ELR (cell line): ENCODE measurements around the gene AARSD1.
"Not testable (repeated sequence)": the region's sequence is repeated elsewhere in the genome, so short reads cannot be mapped to it uniquely, and the experiment has no call there.

Source experiments
- DNase-seq: peaks from one replicate; pipeline ENCODE4 v3.0.0-alpha.2; 2015; ENCODE audit warnings: low read depth

AARSD1 gene

DNA sequence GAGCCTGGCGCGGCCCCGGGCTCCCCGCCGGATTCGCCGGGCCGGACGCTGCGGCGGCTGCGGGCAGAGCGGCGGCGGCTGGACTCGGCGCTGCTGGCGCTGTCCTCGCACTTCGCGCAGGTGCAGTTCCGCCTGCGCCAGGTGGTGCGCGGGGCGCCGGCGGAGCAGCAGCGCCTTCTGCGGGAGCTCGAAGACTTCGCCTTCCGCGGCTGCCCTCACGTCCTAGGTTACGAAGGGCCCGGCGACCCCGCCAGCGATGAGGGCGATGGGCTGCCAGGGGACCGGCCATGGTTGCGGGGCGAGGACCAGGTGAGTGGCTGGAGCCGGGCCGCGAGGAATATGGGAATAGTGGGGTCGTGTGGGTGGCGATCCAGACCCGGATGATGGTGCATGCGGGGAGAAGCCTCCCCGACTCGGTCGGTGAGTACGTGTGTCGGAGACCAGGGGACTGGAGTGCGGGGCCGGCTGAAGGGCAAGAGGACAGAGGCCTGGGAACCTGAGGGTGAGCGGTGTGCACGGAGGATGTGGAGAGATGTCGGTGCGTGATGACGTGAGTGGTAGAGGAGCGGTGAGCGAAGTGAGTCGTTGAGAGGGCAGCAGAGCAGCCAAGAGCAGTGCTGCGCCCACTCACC, 16.6 kb upstream of the AARSD1 start:
- peak; percentile 81 for DNase-seq

DNA sequence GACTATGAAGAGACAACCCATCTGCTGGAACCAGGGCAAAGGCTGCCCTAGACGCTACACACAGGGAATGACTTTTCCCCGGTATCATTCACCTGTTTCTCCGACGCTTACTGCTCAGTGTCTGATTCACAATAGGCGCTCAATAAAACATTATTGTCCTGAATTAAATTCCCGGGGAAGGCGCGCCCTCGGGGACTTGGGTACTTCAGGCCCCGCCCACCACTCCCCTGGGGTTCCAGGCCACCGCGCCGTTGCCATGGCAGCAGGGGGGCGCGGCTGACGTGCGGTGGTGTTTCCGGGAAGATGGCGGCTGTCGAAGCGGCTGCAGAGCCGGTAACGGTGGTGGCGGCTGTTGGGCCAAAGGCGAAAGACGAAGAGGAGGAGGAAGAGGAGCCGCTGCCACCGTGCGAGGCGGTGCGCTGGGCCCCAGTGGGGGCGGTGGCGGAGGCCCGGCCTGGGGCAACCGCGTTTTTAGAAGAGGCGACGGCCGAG, 16.1 kb upstream of the AARSD1 start, which contains the start of gene RUNDC1:
Gene RUNDC1 (plus strand): TSS at position 292 of the 492 bp plus-strand sequence. CDS start 12 bp downstream, at position 304.
- peak; percentile 95 for DNase-seq

DNA sequence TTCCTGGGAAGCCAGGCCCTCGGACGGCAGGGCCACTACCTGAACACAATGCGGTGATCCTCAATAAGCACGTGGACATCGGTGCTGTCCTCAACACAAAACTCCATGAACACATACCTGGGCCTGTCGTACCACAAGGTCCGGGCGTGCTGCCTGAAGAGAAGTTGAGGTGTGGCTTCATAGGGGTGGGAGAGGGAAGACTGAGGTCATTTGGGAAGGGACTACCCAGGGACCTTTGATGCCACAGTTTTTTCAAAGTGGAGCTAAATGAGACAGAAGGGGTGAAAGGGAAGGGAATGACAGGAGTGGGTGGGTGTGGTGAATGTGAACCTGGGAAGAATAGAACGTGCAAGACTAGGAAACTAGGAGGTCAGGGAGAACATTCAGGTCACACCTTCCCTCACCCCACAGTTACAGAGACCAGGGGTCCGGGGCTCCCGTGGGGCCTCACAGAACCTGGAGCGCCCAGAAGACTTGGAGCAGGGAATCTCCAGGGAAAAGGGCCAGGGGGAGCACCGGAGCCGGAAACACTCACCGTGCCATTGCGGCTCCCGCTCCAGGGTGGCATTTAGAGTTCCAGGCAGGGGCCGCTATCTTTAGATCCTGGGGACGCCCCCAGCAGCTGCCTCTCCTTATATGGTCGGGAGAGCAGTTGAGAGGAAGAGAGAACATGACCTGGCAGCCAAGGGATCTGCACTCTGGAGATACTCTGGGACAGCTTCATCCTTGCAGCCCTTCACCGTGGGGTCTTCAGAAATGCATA, 15.4 kb upstream of the AARSD1 start, which contains the start of gene PTGES3L:
Gene PTGES3L (minus strand): TSS at position 570 of the 763 bp plus-strand sequence. CDS start 27 bp downstream, at position 543.
- DNase-seq = peak; percentile 62

DNA sequence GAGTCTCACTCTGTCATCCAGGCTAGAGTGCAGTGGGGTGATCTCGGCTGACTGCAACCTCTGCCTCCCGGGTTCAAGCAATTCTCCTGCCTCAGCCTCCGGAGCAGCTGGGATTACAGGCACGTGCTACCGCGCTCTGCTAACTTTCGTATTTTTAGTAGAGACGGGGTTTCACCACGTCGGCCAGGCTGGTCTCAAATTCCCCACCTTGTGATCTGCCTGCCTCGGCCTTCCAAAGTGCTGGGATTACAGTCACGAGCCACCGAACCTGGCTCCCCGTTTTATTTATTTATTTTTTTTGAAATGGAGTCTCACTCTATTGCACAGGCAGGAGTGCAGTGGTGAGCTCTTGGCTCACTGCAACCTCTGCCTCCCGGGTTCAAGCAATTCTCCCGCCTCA, 11.4 kb upstream of the AARSD1 start:
- not testable (repeated sequence) for DNase-seq

DNA sequence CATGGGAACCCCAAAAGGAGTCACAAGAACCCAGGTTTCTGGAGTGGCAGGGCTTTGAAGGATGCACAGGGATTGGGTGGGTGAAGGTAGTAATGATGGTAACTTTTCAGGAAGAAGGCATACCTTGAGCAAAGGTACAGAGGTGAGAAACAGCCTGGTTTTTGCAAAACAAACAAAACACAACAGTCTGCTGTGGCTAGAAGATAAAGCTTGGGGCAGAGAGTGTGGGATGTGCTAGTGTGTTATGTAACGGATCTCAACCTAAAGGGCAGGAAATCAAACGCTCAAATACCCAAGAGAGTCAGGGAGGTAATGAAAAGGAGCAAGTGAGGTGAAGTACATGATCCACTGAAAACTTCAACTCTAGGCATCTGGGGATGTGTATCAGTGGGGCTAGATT, 11.0 kb upstream of the AARSD1 start:
- DNase-seq = no peak

DNA sequence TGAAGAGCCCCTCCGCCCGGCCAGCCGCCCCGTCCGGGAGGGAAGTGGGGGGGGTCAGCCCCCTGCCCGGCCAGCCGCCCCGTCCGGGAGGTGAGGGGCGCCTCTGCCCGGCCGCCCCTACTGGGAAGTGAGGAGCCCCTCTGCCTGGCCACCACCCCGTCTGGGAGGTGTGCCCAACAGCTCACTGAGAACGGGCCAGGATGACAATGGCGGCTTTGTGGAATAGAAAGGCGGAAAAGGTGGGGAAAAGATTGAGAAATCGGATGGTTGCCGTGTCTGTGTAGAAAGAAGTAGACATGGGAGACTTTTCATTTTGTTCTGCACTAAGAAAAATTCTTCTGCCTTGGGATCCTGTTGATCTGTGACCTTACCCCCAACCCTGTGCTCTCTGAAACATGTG, 9.1 kb upstream of the AARSD1 start:
- not testable (repeated sequence) for DNase-seq

DNA sequence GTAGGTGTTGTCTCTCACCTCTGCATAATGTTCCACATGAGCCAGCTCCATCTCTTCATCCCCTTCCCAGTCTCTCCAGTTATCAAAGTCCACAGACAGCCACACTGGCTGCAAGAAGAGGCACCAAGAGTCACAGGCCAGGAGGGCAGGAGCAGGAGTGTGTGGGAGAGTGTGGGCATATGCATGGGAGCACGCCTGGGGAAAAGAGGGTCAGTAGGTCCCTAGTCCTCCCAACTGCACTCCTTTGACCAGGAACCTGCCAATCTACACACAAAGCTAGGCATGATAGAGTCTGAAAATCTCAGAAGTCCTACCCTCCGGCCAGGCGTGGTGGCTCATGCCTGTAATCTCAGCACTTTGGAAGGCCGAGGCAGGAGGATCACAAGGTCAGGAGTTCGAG, 7.3 kb upstream of the AARSD1 start:
- no peak for DNase-seq

DNA sequence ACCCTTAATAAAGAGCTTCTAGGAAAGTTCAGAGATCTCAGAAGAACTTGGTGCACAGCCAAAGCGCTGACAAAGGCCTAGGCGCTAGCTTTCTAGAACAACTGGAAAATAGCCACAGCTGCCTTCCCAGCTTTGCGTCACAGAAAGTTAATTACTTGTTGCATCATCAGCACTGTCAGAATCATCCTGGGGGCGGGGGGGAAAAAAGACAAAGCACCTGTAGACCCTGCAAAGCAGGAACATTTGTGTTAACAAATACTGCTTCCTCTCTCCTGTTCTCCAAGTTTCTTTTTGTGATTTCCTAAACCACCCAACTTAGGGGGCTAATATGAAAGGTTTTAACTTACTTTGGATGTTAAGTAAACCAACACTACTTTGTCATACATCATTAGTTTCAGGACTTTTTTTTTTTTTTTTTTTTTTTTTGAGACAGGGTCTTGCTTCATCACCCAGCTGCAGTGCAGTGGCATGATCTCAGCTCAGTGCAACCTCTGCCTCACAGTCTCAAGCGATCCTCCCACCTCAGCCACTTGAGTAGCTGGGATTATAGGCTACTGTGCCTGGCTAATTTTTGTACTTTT, 4.8 kb upstream of the AARSD1 start:
- DNase-seq = no peak

DNA sequence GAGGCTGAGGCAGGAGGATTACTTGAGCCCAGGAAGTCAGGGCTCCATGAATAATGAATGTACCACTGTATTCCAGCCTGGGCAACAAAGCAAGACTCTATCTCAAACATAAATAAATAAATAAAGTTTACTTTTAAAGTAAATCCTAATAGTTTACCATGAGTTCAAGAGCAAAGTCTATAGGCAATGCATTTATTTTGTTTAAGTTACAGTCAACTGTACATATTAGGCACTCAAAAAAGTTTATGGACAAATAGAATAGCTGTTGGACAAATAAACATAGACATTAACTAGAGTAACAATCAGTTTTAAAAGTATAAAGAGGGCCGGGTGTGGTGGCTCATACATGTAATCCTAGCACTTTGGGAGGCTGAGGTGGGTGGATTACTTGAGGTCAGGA, 3.7 kb upstream of the AARSD1 start:
- no peak for DNase-seq

DNA sequence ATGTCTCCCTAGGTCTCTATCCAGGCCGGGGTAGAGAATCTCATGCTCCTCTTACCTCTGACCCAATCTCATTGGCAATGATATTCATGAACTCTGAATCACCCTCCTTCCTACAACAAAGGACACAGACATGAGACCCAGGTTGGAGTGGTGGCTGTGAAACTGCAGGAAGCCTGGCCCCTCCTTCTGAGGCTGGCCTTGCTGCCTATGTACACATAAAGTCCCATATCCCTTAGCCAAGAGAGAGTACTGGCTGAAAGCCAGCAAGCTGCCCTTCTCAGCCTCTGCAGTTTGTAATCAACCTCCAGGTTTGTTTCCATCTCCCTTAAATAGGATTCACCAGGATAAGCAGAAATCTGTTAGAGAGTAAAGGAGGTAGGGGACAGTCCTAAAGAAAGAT, 10.6 kb downstream of the AARSD1 start:
- DNase-seq = no peak

DNA sequence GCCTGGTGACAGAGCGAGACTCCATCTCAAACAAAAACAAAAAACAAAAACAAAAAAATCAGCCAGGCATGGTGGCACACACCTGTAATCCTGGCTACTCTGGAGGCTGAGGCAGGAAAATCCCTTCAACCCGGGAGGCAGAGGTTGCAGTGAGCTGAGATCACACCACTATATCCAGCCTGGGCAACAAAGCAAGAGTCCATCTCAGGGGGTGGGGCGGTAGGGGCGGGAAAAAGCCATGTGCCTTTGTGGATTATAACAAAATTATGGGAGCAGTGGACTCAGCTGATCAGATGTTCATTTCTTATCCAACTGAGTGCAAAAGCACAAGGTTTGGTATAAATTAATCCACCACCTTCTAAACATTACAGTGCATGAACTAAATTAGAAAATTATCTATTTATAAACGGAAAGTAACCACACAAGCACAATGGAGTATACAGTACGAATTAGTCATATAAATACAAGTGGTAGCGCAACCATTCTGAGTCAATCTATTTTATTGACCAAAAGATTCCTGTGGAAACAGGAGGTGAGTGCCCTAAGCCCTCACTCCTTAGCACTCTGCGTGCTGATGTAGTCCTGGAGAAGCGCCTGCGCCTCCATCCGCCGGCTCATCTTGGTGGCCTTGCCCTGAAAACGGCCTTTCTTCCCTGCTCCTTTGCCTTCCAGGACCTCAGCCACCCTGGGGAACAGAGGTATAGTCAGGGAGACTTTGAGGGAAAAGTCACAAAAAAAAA, 14.0 kb downstream of the AARSD1 start:
- peak; percentile 74 for DNase-seq

DNA sequence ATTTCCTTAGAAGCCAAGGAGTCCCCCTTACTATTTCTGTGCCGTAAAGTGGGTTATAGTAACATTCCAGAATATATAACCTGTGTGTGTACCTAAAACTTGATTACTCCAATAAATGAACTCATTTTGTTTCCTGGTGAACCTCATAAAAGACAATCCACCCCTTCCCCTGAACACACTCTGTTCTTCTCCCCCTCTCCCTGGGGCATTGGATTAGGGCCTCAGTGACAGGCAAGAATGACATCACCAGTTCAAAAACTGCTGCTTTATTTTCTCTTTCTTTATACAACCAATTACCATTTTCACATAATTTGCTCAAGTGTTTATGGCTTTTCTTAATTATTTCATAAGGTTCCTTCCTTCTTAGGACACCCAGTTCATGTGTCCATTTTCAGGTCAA, 17.4 kb downstream of the AARSD1 start:
- no peak for DNase-seq

DNA sequence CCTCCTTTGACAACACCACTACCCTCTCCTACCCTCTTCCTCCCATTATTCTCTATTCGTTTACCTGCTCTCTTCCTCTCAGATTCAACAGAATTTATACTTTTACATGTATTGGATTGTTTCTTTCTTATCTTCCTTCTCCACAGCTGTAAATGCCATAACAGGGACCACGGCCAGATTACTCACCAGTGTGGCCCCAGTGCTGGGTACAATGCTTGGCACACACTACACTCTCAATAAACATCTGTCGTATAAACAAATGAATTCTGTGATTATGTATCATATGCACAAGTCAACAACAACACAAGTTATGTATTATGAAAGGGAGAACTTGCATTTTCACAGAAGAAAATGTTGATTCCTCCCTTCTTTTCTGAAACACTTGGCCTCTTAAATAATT, 20.0 kb downstream of the AARSD1 start:
- peak; percentile 27 for DNase-seq

DNA sequence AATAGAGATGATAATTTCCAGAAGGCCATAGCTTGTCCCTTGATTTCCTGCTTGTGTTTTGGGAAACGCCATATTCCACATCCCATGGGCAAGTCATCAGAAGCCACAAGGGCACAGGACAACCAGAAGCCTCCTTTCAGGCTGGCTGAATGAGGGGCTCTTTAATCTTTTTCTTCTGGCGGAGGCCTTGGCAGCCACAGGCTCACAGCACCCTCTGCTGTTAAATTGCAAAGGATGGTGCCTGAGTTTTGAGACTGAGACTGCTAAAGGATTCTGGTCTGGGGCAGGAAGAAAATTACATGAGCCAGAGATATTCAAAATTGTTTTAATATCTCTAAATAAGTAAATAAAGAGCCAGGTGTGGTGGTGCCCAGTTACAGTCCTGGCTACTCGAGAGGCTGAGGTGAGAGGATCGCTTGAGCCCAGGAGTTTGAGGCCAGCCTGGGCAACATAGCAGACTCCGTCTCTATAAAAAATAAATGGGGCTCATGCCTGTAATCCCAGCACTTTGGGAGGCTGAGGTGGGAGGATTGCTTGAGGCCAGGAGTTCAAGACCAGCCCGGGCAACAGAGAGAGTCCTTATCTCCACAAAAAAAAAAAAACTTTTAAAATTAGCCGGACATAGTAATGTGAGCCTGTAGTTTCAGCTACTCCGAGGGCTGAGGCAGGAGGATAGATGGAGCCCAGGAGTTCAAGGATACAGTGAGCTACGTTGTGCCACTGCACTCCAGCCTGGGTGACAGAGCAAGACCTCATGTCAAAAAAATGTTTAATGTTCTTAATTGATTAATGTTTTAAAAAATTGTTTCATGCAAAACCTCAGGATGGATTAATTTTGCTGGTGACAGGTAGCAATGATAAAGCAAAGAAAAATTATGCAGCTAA, 26.3 kb downstream of the AARSD1 start:
- DNase-seq = peak; percentile 82

DNA sequence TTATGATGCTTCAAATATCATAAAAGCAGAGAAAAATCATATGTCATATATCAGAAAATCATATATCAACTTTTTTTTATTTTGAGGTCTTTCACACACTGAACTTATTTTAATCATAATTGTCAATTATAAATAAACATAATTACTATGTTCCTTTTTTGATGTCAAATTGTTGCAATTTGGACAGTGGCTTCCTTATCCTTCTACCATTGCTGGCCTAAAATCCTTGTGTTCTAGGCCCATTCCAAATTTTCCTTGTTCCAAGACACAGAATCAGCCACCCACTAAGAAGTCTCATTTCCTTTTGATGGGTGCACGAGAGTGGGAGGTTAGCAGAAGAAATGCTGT, 34.8 kb downstream of the AARSD1 start:
- no peak for DNase-seq

DNA sequence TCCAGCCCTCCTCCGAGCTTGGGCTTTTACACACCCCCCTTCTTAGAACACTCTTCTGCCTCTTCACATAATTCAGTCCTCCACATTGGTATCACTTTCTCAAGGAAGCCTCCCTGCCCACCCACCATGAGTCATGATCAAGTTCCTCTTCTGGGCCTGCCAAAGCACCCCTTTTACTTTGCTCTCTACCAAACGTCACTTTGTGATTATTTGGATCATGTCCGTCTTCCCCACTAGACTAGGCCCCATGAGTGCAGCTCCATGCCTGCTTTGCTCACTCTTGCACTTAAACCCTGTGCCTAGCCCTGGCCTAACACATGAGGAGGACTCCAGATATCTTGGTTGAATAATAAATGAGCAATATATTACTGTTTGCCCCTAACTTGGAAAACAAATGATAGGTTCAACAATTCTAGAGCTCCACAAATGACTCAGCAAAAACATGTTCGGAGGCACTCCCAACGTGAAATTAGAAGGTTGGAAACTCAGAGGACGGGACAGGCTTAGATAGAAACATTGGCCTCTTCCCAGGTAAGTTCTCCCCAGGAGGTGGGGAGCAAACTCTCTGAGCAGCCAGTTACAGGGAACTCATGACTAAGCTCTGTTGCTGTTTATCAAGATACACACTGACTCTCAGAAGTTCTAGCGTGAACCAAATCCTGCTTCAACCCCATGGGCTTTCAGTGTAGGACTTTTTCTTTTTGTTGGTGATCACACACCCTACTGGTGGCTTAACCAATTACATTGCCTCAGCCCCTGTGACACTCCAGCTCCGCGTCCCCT, 35.3 kb downstream of the AARSD1 start:
- peak; percentile 85 for DNase-seq

DNA sequence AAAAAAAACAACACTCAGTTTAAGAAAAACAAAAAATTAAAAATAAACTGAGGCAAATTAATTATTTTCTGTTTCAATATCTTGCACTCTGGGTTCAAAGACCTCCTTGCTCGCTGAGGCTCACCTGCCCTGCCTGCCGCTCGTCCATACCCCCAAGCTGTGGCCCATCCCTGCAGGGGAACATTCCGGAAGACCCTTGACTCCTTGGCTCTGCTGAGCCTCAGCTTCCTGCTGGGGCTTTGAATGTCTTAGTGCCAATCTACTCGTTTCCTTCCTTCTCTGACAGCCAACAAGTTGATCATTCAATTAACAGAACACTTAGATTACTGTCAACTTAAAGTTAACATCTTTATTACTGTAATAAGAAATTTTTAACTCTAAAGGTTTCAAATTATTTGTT, 39.4 kb downstream of the AARSD1 start:
- no peak for DNase-seq

DNA sequence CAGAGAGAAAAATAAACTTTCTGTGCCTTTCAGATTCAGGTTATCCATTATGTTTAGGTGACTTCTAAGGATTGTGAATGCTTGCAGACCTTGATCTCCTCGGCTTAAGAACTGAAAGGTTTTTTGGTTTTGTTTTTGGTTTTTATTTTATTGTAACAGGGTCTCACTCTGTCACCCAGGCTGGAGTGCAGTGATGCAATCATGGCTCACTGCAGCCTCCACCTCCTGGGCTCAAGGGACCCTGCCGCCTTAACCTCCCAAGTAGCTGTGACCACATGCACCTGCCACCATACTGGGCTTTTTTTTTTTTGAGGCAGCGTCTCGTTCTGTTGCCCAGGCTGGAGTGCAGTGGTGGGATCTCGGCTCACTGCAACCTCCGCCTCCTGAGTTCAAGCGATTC, 40.8 kb downstream of the AARSD1 start:
- DNase-seq = not testable (repeated sequence)

DNA sequence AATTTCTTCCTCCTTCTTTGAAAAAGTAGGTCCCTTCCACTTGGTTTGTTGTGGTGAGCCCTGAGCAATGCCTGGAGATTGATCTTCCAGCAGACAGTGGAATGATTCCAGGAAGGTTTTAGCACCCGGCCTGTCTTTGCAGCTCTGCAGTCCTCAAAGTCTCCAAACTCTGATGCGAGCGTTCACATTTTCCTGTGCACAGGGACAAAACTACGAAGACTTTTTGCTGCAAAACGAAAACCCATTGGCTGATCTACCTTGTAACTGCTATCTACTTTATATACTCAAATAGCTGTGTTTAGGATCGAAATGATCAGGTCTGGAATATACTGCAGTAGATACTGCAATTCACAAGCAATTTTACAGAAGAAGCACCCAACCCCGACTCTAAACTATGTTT, 42.0 kb downstream of the AARSD1 start:
- DNase-seq = no peak

DNA sequence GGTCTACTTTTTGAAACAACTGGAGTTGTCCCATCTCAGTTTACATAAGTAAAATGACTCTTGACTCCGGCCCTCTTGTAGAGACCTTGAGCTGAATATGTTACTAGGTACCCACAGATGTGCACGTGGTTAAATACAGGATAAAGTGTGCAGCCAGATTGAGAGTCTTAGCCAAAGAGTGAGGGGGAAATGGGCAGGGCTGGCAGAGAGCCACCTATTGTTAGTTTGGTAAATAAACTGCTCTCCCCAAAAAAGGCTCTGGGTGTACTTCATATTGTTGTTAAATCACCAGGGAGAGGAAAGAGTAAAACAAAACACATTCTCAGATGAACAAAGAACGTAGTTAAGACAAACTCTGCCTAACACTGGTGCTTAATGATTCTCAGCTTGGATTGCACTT, 43.3 kb downstream of the AARSD1 start:
- DNase-seq = no peak
